Colonic mucosa (tissue), 4 donors: Measurements from ENCODE around the gene LSM8. TPM values are rescaled to one million over a fixed set of nuclear protein-coding genes. Genes with fewer than 3 reads are reported as not detected.

ENCODE experiments used
- DNase-seq: peaks from one replicate; pipeline ENCODE4 v3.0.0-alpha.2; 2020
- H3K27ac ChIP-seq: fragments of 200-600 bp; one replicate; pipeline ENCODE4 v1.8.0; 2021
- H3K27me3 ChIP-seq: fragments of 200-600 bp; one replicate; pipeline ENCODE4 v1.8.0; 2021
- H3K36me3 ChIP-seq: fragments of 200-600 bp; one replicate; pipeline ENCODE4 v1.8.0; 2021
- H3K4me1 ChIP-seq: fragments of 200-600 bp; one replicate; pipeline ENCODE4 v1.8.0; 2021; ENCODE audit warnings: mild to moderate bottlenecking
- H3K4me3 ChIP-seq: fragments of 200-600 bp; one replicate; pipeline ENCODE4 v1.8.0; 2021
- H3K9ac ChIP-seq, 2 donors: one replicate each; pipeline ENCODE4 v1.7.0; 2013; ENCODE audit warnings: control low read depth in 2 of 2, low read depth in 2 of 2, low read length in 2 of 2
- H3K9me3 ChIP-seq: fragments of 200-600 bp; one replicate; pipeline ENCODE4 v1.8.0; 2021
- intact Hi-C: fragments of 100-400 bp; cut with DNase I; formaldehyde crosslinking; loops from one replicate; pipeline ENCODE4 v1.14.1; 2022
- total RNA-seq, 2 donors: library from RNA; stranded (reverse); fragmentation: NEBNext Ultra II Directional in 1 of 2; extraction: Animal tissue kit (Norgen Biotek cat#: 25700) in 1 of 2; gene quantifications; one replicate each; pipeline ENCODE4 v1.2.1, GENCODE V29; 2021
- TF ChIP-seq, protein P1 (sequence below): fragments of 200-600 bp; IDR thresholded peaks from one replicate; pipeline ENCODE4 v1.8.0; 2022; ENCODE audit warnings: antibody characterized with exemption, mild to moderate bottlenecking
- donor health status: healthy.
- donor health status: DM: no; HTN: no; CAD: no.
- donor health status: DM: no; HTN: no; CAD: no.

The LSM8 gene
- total RNA-seq, 2 donors from 2014 or later = 28.0 to 28.4 TPM

- Histone ChIP-seq H3K4me3 (no peak overlapping the region), H3K27me3 (no peaks in the 10 kb centered on the region), H3K36me3 (no peaks in the 10 kb centered on the region), H3K27ac (no peak overlapping the region), H3K9me3 (no peaks in the 10 kb centered on the region), H3K4me1 (no peaks in the 10 kb centered on the region), H3K9ac (no peak overlapping the region)
- TF ChIP-seq, protein P1, sequence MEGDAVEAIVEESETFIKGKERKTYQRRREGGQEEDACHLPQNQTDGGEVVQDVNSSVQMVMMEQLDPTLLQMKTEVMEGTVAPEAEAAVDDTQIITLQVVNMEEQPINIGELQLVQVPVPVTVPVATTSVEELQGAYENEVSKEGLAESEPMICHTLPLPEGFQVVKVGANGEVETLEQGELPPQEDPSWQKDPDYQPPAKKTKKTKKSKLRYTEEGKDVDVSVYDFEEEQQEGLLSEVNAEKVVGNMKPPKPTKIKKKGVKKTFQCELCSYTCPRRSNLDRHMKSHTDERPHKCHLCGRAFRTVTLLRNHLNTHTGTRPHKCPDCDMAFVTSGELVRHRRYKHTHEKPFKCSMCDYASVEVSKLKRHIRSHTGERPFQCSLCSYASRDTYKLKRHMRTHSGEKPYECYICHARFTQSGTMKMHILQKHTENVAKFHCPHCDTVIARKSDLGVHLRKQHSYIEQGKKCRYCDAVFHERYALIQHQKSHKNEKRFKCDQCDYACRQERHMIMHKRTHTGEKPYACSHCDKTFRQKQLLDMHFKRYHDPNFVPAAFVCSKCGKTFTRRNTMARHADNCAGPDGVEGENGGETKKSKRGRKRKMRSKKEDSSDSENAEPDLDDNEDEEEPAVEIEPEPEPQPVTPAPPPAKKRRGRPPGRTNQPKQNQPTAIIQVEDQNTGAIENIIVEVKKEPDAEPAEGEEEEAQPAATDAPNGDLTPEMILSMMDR = no peak
- intact Hi-C loops = no loop called here
- no peak for DNase-seq
Observed at GRCh38 chr7:118169146-118169545, 14.8 kb upstream of the LSM8 start.

DNA sequence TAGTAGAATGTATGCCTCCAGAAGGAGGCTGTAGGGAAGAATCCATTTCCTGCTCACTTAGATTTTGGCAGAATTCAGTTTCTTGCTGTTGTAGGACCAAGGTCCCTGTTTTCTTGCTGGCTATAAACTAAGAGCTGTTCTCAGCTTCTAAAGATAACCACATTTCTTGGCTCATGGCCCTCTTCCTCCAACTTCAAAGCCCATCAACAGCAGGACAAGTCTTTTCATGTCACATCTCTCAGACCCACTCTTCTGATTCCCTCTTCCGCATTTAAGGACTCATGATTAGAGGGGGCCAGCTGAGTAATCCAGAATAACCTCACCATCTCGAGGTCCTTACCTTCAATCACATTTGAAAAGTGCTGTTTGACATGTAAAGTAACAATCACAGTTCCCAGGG is 8.2 kb upstream of the LSM8 start:
- Histone ChIP-seq H3K9me3 (no peaks in the 10 kb centered on the region), H3K27me3 (no peaks in the 10 kb centered on the region), H3K27ac (no peak overlapping the region), H3K4me3 (no peak overlapping the region), H3K9ac (no peak overlapping the region), H3K4me1 (no peaks in the 10 kb centered on the region), H3K36me3 (no peaks in the 10 kb centered on the region)
- TF ChIP-seq, protein P1 = no peak
- intact Hi-C loops = no loop called here
- DNase-seq = no peak

- no peaks in the 10 kb centered on the region for H3K4me1 ChIP-seq
- H3K27me3 ChIP-seq = no peaks in the 10 kb centered on the region
- no peaks in the 10 kb centered on the region for H3K36me3 ChIP-seq
- no peak overlapping the region for H3K4me3 ChIP-seq
- H3K27ac ChIP-seq = no peak overlapping the region
- TF ChIP-seq, protein P1 = no peak
- no peaks in the 10 kb centered on the region for H3K9me3 ChIP-seq
- intact Hi-C loops = no loop called here
- no peak overlapping the region for H3K9ac ChIP-seq
- DNase-seq = no peak
Observed at GRCh38 chr7:118179191-118179590, 4.8 kb upstream of the LSM8 start.

- intact Hi-C loops = no loop called here
- peak overlapping the region; percentile 77 to 91 for H3K9ac ChIP-seq
Observed at GRCh38 chr7:118182593-118183427, 1.2 kb upstream of the LSM8 start.

DNA sequence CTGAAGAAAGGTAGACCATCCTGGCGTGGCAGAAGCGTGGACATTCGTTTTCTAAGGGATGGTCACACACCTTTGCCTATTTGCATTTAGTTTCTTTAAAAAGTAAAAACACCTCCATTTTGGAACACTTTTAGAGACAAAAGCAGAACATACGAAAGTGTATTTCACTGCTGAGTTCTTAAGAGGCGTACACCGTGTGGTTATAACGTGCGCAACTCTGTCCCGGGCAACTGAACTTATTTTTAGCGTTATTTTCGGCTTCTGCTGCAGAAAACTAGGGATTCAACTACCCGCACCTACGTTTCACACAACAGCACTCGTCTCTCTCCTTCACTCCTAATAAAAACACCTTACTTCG is 557 bp upstream of the LSM8 start:
- Histone ChIP-seq H3K27me3 (no peaks in the 10 kb centered on the region), H3K4me3 (peak overlapping the region; percentile 83), H3K9ac (peak overlapping the region; percentile 77 to 91), H3K4me1 (peaks cover 15% of the 10 kb centered on the region), H3K9me3 (no peaks in the 10 kb centered on the region), H3K27ac (peak overlapping the region; percentile 87), H3K36me3 (no peaks in the 10 kb centered on the region)
- TF ChIP-seq, protein P1 = no peak
- DNase-seq = no peak
- intact Hi-C loops = no loop called here

More at GRCh38 chr7:118182593-118183427, 1.2 kb upstream of the LSM8 start:
- H3K4me3 ChIP-seq = peak overlapping the region; percentile 83
- no peaks in the 10 kb centered on the region for H3K27me3 ChIP-seq
- H3K27ac ChIP-seq = peak overlapping the region; percentile 87
- H3K36me3 ChIP-seq = no peaks in the 10 kb centered on the region
- TF ChIP-seq, protein P1 = no peak
- H3K9me3 ChIP-seq = no peaks in the 10 kb centered on the region
- peaks cover 15% of the 10 kb centered on the region for H3K4me1 ChIP-seq
- no peak for DNase-seq
